Subcutaneous adipose tissue (tissue), 4 donors: Measurements from ENCODE around the gene BBX. TPM values are rescaled to one million over a fixed set of nuclear protein-coding genes. Genes with fewer than 3 reads are reported as not detected.

ENCODE experiments used
- total RNA-seq, 4 donors: library from RNA; depleted of rRNA; stranded (reverse); fragments of >200 nt; gene quantifications; one replicate each; pipeline ENCODE4 v1.1.0, GENCODE V29; 2016
- TF ChIP-seq, protein P1 (sequence below): fragments of 450-650 bp; IDR thresholded peaks from one replicate; pipeline ENCODE4 v1.5.1; 2016; ENCODE audit warnings: low read depth, mild to moderate bottlenecking, control low read depth, antibody characterized with exemption, moderate library complexity

BBX gene
- total RNA-seq, 4 donors from 2014 or later: 38.3 to 69.4 (median 48.0) TPM

DNA sequence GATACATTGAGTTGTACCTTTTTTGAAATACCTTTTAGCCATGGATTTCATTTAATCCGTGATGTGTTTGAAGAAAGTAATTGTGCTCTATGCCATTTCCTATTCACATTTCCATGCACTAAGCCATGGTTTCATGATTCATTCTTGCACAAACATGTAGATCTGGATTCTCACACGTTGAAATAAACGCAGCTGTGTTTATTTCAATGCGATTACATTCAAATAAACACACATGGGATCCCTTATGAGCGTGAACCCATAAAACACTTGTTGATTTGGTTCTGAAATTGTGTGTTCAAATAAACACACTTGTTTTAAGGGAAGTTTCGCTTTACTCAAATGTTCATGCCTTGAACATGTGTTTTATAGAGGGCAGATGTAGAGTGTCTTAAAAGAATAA is 39.2 kb downstream of the BBX start:
- TF ChIP-seq, protein P1, sequence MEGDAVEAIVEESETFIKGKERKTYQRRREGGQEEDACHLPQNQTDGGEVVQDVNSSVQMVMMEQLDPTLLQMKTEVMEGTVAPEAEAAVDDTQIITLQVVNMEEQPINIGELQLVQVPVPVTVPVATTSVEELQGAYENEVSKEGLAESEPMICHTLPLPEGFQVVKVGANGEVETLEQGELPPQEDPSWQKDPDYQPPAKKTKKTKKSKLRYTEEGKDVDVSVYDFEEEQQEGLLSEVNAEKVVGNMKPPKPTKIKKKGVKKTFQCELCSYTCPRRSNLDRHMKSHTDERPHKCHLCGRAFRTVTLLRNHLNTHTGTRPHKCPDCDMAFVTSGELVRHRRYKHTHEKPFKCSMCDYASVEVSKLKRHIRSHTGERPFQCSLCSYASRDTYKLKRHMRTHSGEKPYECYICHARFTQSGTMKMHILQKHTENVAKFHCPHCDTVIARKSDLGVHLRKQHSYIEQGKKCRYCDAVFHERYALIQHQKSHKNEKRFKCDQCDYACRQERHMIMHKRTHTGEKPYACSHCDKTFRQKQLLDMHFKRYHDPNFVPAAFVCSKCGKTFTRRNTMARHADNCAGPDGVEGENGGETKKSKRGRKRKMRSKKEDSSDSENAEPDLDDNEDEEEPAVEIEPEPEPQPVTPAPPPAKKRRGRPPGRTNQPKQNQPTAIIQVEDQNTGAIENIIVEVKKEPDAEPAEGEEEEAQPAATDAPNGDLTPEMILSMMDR: no peak

DNA sequence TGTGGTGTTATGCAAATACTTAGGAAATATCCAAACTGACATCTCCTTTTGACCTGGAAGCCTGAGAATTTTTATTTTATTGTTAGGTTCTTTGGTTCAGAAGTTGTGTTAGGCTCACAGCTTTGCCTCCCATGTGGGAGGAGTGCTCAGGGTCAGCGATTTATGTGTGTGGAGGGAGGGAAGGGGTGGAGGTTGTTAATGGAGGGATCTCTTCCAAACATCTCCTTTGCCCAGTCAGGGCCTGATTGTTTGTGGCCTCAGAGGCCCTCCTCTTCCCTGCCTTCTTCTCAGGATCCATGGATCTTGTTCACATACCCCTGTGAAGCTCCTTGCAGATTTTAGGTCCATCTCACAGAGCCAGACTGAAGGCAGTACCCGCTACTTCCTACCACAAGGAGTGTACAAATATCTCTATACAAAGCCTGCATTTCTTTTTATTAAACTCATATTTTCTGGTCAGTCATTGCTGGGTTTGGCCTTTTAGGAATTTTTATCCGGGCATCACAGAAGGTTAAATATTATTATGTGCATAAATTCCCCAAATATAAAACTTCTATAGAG is 40.3 kb downstream of the BBX start:
- TF ChIP-seq, protein P1: no peak

DNA sequence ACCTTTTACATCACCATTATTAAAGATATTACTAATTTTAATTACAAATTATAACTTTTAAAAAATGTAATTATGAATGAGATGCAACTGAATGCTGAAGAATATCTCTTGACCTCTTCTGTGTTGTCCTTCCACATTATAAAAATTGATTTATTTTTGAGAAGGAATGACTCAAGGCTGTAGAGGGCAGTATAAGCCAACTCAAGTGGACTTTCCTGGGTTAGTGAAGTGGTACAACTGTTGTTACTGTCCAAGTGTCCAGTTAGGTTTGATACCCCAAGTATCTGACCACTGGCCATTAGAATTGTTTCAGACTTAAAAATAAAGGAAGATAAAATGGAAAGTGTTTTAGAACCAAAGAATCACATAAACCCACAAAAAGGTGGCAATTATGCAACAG is 51.9 kb downstream of the BBX start:
- TF ChIP-seq, protein P1: no peak

- TF ChIP-seq, protein P1: no peak
Measured at GRCh38 chr3:107578091-107578490, 55.3 kb downstream of the BBX start.

GRCh38 chr3:107578523-107578922 is 55.8 kb downstream of the BBX start:
- TF ChIP-seq, protein P1: no peak

DNA sequence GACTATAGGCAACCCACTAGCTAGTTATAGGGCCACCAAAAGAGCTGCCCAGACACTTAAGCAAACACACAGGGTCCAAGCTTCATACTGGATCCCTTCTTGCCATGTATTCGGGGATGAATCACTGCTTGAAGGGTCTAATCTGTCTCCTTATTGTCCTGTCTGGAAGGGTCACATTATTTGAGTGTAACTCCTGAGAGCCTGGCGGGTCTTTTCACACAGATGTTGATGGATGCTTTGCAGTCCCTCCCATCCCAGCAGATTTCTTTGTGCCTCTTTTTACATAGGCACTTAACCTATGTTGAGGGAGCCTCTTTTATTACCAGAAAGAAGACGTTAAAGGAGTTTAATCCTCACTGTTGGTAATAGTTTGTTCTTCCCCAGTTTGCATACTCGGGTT is 56.6 kb downstream of the BBX start:
- TF ChIP-seq, protein P1: no peak

GRCh38 chr3:107581230-107581629 is 58.5 kb downstream of the BBX start:
- TF ChIP-seq, protein P1: no peak

DNA sequence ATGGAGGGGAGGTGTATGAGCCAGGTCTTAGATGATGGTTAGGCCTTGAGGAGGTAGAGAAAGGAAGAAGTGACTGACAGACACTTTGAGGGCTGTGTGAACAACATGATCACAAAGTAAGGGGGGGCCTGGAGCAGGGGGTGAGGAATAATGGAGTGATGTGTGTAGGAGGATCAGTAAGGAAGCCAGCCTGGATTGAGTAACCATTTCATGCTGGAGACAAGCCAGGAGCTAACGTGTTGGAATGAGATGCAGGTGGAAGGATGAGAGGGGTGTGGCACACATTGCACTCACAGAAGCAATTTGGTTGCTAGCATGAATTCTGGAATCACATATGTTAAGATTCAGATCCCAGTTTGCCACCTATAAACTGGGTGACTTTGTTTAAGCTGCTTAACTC is 65.5 kb downstream of the BBX start:
- TF ChIP-seq, protein P1: no peak
